HL-60 (cell line): Measurements from ENCODE around the gene CCDC134.

Source experiments
- DNase-seq, 2 experiments: peaks; one replicate each; pipeline ENCODE4 v3.0.0-alpha.2; 2010 to 2020; ENCODE audit warnings: low read depth in 1 of 2, low spot score in 1 of 2
- H3K27ac ChIP-seq: fragments of 250-450 bp; sonication (Bioruptor Pico); replicated peaks from 2 replicates; pipeline ENCODE4 v1.5.1; 2020; ENCODE audit warnings: mild to moderate bottlenecking, moderate library complexity
- H3K27me3 ChIP-seq: fragments of 250-450 bp; sonication (Bioruptor Pico); 2 replicates; pipeline ENCODE4 v1.5.1; 2021; ENCODE audit warnings: mild to moderate bottlenecking, moderate library complexity; ENCODE audit not compliant: insufficient read depth, poor library complexity, severe bottlenecking
- H3K4me3 ChIP-seq: replicated peaks from 2 replicates; pipeline ENCODE4 v1.5.1; 2011; ENCODE audit warnings: mild to moderate bottlenecking, control low read depth, low read length; ENCODE audit not compliant: insufficient read depth
- CTCF ChIP-seq: IDR thresholded peaks from one replicate; pipeline ENCODE4 v1.5.1; 2011; ENCODE audit warnings: low read length, control low read depth, inconsistent platforms; ENCODE audit not compliant: insufficient read depth
- GABPA ChIP-seq: IDR thresholded peaks from 2 replicates; pipeline ENCODE4 v1.6.1; 2012; ENCODE audit warnings: low read depth
- POLR2AphosphoS5 ChIP-seq: IDR thresholded peaks from 2 replicates; pipeline ENCODE4 v1.6.1; 2012; ENCODE audit warnings: low read depth
- REST ChIP-seq: IDR thresholded peaks from 2 replicates; pipeline ENCODE4 v1.6.1; 2012; ENCODE audit warnings: low read depth; ENCODE audit not compliant: insufficient replicate concordance
- SPI1 ChIP-seq: IDR thresholded peaks from 2 replicates; pipeline ENCODE4 v1.6.1; 2012; ENCODE audit warnings: low read depth, mild to moderate bottlenecking, borderline replicate concordance

Gene CCDC134

GRCh38 chr22:41780746-41781505, 19.6 kb upstream of the CCDC134 start:
- 0 out of 2 replicates have a peak overlapping the region, but pooled peaks have one; percentile 9 for H3K4me3 ChIP-seq
- TF ChIP-seq CTCF: no peak
- peak; percentile 68 for TF ChIP-seq POLR2AphosphoS5
- peak; percentile 62; the same call in 1 of the 2 replicates for TF ChIP-seq SPI1
- TF ChIP-seq GABPA: 0 out of 2 replicates have a peak, but pooled peaks have one; percentile 42
- no peak for TF ChIP-seq REST

GRCh38 chr22:41781507-41781906, 19.0 kb upstream of the CCDC134 start:
- H3K27me3 ChIP-seq: no peaks in the 10 kb centered on the region
- DNase-seq: no peak
- peak overlapping the region; percentile 32 for H3K27ac ChIP-seq
- TF ChIP-seq SPI1 (no peak), REST (no peak)
- H3K4me3 ChIP-seq: 0 out of 2 replicates have a peak overlapping the region, but pooled peaks have one; percentile 9

More at GRCh38 chr22:41780746-41781505, 19.6 kb upstream of the CCDC134 start:
- Histone ChIP-seq H3K27me3 (no peaks in the 10 kb centered on the region), H3K27ac (peak overlapping the region; percentile 32)
- DNase-seq: peak; percentile 92 to 94

GRCh38 chr22:41782316-41782715, 18.2 kb upstream of the CCDC134 start:
- Histone ChIP-seq H3K27ac (no peak overlapping the region), H3K4me3 (no peak overlapping the region), H3K27me3 (no peaks in the 10 kb centered on the region)
- no peak for DNase-seq
- TF ChIP-seq CTCF (no peak), SPI1 (no peak), POLR2AphosphoS5 (no peak), REST (no peak), GABPA (no peak)
